Renal pelvis (tissue), 4 donors: Measurements from ENCODE around the gene MIF4GD. TPM values are rescaled to one million over a fixed set of nuclear protein-coding genes. Genes with fewer than 3 reads are reported as not detected.

Source experiments
- DNase-seq: peaks from one replicate; pipeline ENCODE4 v3.0.0-alpha.2; 2013
- polyA plus RNA-seq, 3 donors: library from polyadenylated mRNA; unstranded; fragments of 120-200 nt; gene quantifications; one replicate each; pipeline ENCODE4 v1.2.1, GENCODE V29; 2013; ENCODE audit not compliant: insufficient read length in 3 of 3

Gene MIF4GD
- polyA plus RNA-seq, 3 donors, result 21.8 to 22.8 (median 22.3) TPM

DNA sequence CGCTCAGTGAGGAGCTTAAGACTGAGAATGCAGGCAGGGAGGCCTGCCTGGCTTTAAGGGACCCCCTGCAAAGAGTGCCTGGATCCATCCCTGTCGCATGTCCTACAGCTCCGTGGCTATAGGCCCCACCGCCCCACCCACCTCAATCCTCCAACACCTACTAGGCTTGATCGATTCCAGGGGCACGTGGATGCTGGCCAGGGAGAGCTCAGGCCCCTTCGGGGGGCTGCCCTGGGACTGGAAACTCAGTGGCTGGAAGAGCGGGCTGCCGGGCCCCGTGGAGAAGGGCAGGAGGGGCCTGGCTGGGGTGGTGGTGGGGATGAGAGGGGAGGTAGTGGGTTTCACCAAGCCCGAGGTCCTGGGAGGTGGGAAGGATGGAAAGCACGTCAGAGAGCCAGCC is 31.8 kb downstream of the MIF4GD start:
- DNase-seq, result no peak

DNA sequence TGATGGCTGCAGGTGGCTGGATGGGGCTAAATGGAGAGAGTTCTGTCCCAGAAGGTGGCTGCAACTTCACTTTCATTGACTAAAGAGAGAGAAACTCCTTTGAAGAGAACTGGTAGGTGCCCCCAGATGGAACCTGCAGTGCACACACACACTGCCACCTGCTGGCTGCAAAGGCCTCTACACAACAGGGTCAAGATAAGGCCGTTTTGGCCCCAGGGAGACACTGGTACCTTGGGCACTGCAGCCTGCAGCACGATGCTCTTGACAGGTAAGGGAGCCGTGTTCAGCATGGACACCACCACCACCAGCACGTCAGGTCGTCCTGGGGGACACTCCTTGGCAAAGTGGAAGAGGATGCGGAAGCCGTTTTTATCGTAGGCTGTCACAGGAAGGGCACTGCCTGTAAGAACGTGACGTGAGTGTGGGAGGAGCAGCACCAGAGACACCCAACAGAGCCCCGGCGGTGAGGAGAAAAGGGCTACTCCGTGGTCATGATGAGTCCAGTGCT is 32.3 kb downstream of the MIF4GD start:
- peak; percentile 38 for DNase-seq

DNA sequence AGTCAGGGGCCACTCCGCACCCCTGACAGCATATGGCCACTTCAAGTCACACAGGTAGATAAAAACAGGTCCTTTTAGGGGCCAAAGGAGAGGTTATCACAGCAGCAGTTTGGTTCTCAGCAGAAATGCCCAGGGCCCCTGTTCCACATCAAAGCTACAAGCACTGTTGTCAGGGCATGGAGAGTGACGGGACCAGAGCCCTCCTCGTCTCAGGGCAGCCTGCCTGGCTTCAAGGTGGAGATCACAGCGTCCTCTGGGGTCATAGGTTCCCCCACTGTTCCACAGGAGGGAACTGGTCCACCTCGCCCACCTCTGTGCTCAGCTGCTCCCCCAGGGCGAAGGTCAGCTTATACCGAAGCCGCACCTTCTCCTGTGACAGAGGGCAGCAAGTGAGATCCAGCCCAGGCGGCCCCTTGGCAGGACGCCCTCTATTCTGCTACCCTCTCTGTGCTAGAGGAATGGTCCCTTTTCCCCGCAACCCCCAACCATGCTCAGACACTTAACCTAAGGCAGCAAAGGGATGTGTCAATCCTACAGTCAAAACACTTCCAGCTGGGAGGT is 32.9 kb downstream of the MIF4GD start:
- DNase-seq, result no peak

DNA sequence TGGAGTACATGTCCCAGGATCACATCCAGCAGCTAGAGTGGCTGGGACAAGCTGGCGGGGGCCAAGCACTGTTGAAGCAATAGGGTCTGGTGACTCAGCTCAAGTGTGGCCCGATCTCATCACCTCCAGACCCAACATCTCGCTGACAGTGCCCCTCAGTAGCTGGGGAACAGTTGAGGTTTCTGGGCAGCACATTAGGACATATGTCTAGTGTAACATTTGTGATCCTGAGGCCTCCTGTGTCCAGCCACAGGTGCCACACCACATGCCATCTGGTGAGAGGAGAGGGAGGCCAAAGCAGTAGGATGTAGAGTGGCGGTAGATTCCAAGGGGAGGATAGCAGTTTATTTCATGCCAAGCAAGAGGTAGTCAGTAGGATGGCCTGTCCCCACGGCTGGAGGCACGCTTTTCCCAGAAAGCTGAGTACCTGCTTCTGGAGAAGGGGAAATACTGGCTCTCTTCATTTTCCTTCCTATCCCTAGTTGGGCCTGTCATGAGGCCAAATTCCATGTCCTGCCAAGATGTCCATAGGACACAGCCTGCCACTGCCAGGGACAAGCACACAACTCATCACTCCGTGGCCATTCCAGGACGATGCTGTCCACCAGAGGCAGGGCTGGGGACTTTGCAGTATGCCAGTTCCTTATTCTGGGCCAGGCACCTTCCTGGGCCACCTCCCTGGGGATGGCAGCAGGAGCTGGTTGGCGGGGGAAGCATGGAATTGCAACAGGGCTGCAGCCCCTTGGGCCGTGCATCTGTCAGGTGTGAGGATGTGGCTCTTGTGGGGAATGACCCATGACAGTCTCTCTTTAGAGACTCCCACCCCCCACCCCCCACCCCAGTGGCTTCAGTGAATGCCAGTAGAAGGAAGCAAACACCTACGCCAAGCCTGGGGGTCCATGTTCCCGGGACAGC is 33.7 kb downstream of the MIF4GD start:
- no peak for DNase-seq

DNA sequence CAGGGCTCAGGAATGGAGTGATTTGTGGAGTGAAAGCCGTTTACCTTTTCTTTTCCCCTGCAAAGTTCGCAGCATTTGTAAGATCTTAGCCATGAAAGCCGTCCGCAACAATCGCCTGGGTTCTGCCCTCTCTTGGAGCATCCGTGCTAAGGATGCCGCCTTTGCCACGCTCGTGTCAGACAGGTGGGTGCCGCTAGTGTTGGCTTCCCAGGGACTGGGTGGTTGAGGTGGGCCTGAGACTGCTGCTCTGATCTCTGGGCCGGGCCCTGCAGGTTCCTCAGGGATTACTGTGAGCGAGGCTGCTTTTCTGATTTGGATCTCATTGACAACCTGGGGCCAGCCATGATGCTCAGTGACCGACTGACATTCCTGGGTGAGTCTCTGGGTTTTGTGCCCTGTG is 38.2 kb downstream of the MIF4GD start:
- DNase-seq, result no peak

DNA sequence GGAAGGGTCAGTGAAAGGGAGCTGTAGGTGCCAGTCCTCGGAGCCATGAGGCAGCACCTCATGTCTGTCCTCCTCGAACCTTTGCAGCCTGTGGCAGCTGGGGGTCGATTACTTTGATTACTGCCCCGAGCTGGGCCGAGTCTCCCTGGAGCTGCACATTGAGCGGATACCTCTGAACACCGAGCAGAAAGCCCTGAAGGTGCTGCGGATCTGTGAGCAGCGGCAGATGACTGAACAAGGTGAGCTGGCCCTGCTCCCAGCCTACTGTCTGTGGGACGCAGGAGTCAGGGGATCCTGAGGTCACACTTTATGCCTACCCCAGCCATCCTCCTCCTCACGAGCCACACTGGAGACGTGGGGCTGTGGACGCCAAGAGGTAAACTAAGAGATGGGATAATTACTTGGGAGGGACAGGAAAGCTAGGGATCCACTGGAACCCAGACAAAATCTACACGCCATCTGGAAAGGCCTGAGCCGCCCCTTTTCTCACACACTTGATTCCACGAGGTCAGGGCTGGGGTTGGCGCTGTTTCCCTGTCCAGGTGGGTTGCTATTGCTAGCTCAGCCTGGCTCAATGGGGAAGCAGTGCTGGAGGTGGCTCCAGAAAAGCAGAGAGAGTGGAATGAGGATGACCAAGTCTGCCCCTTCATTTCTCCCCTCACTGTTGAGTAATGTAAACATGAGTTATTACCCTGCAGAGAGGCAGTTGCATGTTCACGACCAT is 39.1 kb downstream of the MIF4GD start:
- no peak for DNase-seq

DNA sequence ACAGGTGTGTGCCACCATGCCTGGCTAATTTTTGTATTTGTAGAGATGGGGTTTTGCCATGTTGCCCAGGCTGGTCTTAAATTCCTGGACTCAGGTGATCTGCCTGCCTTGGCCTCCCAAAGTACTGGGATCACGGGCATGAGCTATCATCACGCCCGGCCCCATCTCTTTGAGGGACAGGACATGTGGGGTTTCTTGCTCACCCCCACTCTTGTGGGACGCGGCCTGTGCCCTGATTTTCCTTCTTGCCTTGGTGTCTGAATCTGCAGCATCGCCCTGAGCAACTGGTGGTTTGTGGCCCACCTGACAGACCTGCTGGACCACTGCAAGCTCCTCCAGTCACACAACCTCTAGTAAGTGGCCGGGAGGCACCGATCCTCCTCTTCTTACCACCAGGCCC is 40.0 kb downstream of the MIF4GD start:
- no peak for DNase-seq

DNA sequence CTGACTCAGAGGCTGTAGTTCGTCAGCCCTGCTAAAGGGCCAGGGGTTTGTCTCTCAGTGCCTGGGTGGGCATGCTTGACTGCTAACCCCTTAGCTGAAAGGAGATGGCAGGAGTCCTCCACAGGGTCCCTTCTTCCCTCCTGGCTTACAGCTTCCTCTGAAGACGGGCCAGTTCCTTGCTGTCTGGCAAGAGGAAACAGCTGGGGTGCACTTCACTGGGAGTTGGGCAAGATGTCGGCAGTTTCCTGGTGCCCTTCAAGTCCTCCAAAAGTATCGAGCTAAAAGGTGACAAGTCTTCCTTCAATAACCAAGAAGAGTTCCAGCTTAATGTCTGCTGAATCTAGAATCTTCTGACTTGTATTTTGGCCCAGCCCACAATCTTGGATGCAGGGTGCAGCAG is 42.2 kb downstream of the MIF4GD start:
- no peak for DNase-seq

DNA sequence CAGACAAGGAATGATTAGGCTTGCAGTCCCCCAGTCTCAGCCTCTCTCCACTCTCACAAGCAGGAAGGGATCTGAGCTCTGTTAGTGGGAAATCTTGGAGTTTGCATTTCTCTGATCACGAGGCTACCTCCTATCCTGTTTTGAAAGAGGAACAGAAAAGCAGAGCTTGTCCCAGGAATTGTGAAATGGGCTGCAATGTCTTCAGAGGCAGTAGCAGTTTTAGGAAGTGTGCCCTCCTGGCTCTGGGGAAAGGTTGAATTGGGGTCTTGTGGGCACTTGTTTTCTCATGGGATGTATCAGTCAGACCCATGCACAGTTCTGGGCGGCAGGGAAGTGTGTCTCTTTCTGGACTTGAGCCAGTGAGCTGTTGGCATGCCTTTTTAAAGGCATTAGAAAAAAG is 42.7 kb downstream of the MIF4GD start:
- no peak for DNase-seq

DNA sequence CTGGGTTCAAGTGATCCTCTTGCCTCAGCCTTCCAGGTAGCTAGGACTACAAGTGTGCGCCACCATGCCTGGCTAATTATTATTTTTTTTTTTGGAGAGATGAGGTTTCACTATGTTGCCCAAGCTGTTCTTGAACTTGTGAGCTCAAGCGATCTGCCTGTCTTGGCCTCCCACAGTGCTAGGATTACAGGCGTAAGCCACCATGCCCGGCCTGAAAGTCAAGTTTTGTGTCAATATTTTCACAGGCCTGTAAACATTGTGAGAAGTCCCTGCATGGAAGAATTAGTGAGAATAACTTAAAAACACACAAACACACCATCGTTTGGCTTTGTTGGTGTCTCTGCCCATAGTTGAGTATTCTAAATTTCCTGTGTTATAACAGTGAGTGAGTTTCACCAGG is 43.3 kb downstream of the MIF4GD start:
- no peak for DNase-seq

DNA sequence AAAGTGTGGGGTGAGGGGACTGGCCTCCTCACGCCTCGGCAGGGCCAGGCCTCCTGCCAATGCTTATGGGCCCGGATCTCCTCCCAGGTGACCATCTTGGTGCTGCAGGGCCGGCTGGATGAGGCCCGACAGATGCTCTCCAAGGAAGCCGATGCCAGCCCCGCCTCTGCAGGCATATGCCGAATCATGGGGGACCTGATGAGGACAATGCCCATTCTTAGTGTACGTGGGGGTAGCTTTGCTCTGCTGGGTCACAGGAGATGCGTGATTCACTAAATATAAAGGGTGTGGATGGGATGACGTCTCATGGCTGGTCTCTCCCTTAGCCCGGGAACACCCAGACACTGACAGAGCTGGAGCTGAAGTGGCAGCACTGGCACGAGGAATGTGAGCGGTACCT is 46.0 kb downstream of the MIF4GD start:
- DNase-seq, result no peak

DNA sequence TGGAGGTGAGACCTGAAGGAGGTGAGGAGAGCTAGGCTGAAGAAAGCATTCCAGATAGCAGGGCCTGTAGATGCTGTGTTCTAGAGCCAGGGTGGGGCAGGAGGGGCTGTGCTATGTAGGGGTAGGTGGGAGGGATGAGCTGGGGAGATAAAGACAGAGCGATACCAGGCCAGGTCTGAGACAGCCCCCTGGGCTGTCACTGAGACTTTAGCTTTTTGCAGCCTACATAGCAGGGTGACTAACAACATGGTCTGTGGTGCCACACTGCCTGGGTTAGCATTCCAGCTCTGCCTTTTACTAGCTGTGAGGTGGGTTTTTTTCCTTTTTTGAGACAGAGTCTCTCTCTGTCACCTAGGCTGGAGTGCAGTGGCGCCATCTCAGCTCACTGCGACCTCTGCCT is 51.2 kb downstream of the MIF4GD start:
- DNase-seq, result no peak

DNA sequence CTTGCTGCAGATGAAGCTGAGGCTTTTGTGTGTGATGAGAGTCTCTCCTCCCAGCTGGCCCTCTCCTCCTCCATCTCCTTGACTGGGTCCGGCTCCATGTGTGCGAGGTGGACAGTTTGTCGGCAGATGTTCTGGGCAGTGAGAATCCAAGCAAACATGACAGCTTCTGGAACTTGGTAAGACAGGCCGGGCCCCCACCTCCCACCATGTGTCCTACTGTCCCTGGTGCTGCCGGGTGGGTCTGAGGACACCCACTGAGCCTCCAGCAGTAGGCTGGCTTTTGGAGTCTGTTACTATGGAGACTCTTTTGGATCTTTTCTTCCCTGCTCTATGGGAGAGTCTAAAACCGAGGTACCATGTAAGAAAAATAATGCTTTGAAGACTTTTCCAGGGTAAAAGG is 52.9 kb downstream of the MIF4GD start:
- no peak for DNase-seq

Other genes starting within 250 kb of the MIF4GD start
- gene ATP5PD, start 224.3 kb downstream of the MIF4GD start, polyA plus RNA-seq, result 100 to 1,000 TPM; 299 to 318 (median 307) TPM
- gene KCTD2, start 224.0 kb downstream of the MIF4GD start, polyA plus RNA-seq, result 10 to 100 TPM; 31.0 to 33.9 (median 32.8) TPM
- 10 to 100 TPM; 27.4 to 42.7 (median 39.8) TPM for gene SLC16A5, start 183.3 kb downstream of the MIF4GD start, polyA plus RNA-seq
- gene ARMC7, start 161.3 kb downstream of the MIF4GD start, polyA plus RNA-seq, result 10 to 100 TPM; 17.3 to 19.1 (median 18.9) TPM
- gene NT5C, start 139.5 kb downstream of the MIF4GD start, polyA plus RNA-seq, result 10 to 100 TPM; 52.8 to 72.7 (median 69.7) TPM
- gene JPT1, start 116.7 kb downstream of the MIF4GD start, polyA plus RNA-seq, result 100 to 1,000 TPM in 2 of 3 donors, 10 to 100 TPM in 1; 86.5 to 109 (median 103) TPM
- gene SUMO2, start 88.3 kb downstream of the MIF4GD start, polyA plus RNA-seq, result 100 to 1,000 TPM; 651 to 676 (median 657) TPM
- 10 to 100 TPM; 66.4 to 82.0 (median 78.2) TPM for gene NUP85, start 65.6 kb downstream of the MIF4GD start, polyA plus RNA-seq
- 10 to 100 TPM; 38.2 to 49.9 (median 47.9) TPM for gene GGA3, start 9.6 kb downstream of the MIF4GD start, polyA plus RNA-seq
- 10 to 100 TPM; 72.9 to 80.1 (median 79.4) TPM for gene MRPS7, start 9.4 kb downstream of the MIF4GD start, polyA plus RNA-seq
- gene SLC25A19, start 18.2 kb upstream of the MIF4GD start, polyA plus RNA-seq, result 10 to 100 TPM in 1 of 3 donors, 1 to 10 TPM in 2; 7.1 to 13.0 (median 8.4) TPM
- gene GRB2, start 134.4 kb upstream of the MIF4GD start, polyA plus RNA-seq, result 10 to 100 TPM; 87.7 to 96.9 (median 94.9) TPM
- gene TMEM94, start 185.4 kb upstream of the MIF4GD start, polyA plus RNA-seq, result 100 to 1,000 TPM; 103 to 117 (median 105) TPM
- 10 to 100 TPM; 27.8 to 32.8 (median 32.7) TPM for gene CASKIN2, start 244.3 kb upstream of the MIF4GD start, polyA plus RNA-seq
- gene TSEN54, start 245.3 kb upstream of the MIF4GD start, polyA plus RNA-seq, result 10 to 100 TPM; 45.4 to 58.8 (median 55.8) TPM